Activated CD4-positive, alpha-beta T cell treated with anti-CD3 and anti-CD28 coated beads, Interleukin-2, amount 50 U/mL, for 48 hours (primary cell): ENCODE data around the gene SH2D5.
A peak's percentile ranks its signal among the peaks of the same experiment; 100 is the strongest.
"Not testable (repeated sequence)": the region's sequence is repeated elsewhere in the genome, so short reads cannot be mapped to it uniquely, and the experiment has no call there.

Experiments used
- DNase-seq, 2 experiments: peaks; one replicate each; pipeline ENCODE4 v3.0.0-alpha.2; 2020

SH2D5 gene

DNA sequence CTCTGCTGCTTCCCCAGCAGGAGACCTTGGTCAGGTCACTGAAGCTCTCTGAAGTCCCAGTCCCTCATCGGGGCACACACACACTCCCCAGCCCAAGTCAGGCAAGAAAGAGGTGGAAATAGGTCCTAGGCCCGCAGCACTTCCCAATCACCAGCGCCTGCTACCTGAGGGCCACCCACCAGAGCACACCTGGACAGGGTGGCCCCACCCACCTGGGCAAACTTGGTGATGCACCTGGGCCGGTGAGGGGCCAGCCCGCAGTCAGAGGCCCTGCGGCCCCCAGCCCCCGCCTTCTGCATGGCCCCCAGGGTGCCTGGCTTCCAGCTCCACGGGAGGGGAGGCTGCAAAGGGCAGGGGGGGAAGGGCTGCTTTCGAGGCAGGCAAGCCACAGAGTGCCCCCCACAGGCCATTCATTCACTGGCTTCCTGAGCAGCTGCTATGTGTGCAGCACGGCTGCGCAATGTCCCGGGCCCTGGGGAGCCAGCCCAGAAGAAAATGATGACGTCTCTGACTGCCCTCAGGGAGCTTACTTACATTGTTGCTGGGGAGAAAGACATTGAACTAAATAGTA lies 4.7 kb downstream of the SH2D5 start:
- DNase-seq, result no peak

DNA sequence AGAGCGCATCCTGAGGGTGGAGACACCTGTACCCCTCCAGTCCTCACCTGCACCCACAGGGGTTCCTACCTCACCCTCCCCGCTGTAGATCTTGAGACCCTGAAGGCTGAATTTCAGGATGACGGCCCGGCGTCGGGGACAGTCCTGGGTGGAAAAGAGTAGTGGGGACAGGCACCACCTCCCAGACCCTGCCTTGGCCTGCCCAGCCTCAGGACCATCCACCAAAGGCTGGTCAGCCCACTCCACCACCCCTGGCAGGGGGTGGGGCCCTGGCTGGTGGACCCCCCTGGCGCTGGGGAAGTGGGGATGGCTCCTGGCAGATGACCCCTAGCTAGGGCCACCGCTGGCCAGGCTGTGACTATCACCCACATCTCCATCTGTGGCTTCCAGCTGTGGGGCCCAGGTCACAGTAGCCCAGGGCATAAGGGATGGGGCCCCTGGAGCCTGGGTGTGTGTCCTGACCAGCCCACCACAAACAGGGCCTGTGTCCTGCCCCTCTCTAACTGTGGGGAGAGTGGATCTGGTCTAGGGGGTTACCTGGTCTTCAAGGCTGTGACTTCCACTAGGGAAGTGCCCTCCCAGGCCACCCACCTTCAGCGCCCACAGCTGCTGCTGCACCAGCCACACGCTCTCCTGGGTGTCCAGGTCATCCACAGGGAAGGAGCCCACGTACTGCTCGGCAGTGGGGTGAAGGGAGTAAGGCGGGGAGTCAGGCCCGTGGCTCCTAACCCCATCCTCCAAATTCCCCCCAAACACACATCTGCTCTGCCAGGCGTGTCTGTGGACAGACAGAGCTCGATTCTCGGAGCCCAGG lies 5.4 kb downstream of the SH2D5 start:
- no peak for DNase-seq

DNA sequence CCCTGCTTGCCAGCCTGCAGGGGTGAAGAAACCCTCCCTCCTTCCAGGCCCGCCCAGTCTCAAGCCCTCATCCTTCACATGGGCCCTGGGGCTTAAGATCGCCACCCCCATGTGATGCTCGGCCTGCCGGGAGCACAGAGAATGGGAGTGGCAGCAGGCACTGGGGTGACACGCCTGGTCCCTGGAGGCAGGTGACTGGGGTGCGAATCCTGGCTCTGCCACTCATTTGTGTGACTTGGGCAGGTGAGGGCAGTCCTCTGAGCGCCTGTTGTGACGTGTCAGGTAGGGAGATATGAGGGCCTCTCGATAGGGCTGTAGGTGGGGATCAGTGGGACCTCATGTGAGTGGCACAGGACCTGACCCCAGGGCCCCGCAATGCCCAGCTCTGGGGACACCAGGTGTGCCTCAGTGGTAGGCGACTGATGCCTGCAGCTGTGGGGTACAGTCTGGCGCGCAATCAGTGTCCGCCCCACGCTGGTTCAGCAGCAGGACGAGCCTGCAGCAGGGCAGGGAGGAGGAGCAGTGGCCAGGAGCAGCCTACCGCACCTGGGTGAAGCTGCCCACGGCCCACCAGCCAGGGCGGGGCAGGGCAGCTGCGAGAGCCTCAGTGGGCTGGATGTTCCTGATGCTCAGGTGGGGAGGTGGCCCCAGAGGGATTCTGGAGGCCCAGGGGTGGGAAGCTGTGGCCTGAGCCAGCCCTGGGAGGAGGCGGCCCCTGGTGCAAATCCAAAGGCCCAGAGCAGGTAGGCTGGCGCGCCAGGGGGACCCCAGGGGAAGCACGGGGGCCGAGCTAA lies 6.2 kb downstream of the SH2D5 start:
- no peak for DNase-seq

- no peak for DNase-seq
Measured at GRCh38 chr1:20725189-20726117, 7.0 kb downstream of the SH2D5 start.

GRCh38 chr1:20724364-20725188 lies 7.9 kb downstream of the SH2D5 start:
- no peak for DNase-seq

- no peak for DNase-seq
Measured at GRCh38 chr1:20723537-20724363, 8.8 kb downstream of the SH2D5 start.

DNA sequence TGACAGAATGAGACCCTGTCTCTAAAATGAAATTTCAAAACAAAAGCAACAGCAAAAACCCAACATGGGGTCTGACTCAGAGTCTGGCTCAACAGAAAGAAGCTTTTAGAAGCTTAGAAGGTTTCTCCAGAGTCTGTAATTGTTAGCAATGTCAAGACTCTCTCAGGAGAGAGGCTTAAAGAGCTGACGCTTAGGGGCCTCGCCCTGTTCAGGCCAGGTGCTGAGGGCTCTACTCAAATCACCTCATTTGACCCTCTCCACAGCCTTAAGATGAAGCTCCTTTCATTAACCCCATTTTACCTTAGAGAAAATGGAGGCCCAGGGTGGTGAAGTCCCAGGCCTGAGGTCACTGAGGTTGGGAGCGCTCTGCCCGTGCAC lies 9.4 kb downstream of the SH2D5 start:
- no peak for DNase-seq

DNA sequence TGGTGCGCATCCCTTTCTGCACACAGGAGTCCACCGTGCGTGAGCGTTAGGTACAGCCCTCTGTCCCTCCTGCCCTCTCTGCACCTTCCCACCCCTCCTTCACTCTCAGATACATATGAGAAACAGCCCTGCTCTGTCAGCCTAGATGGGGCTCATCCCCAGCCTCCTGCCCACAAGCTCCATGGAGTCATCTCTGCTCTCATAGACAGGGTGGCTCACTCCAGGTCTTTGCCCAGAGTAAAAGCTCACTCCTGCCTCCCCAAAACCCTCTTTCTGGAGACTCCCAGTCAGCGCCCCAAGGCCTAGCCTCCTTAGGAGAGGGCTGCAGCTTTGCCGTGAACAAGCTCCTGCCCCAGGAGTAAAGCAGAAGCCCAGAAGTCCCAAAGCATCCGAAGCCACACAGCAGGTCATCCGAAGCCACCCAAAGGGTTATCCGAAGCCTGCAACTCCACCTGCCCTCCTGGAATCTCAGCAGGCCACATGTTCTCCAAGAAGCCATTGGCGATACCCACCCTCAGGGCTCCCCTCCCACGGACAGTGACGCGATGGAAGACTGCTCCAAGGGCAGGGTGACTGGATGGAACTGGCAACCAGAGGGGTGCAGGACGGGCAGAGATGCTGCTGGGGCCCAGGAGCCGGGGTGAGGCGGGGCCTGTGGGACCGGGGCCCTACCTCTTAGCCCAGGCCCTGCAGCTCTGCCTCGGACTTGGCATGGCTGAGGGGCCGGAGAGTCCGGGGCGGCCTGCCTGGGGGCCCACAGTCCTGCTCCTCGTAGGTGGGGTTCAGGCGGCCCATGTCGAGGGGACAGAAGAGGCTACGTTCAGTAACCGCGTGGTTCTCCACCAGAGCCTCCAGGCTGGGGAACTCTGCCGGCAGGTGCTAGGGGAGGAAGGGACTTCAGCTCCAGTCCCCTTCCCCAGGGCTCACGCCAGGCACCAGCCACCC lies 11.1 kb downstream of the SH2D5 start:
- DNase-seq, result no peak

- no peak for DNase-seq
Measured at GRCh38 chr1:20720631-20721091, 11.8 kb downstream of the SH2D5 start.

DNA sequence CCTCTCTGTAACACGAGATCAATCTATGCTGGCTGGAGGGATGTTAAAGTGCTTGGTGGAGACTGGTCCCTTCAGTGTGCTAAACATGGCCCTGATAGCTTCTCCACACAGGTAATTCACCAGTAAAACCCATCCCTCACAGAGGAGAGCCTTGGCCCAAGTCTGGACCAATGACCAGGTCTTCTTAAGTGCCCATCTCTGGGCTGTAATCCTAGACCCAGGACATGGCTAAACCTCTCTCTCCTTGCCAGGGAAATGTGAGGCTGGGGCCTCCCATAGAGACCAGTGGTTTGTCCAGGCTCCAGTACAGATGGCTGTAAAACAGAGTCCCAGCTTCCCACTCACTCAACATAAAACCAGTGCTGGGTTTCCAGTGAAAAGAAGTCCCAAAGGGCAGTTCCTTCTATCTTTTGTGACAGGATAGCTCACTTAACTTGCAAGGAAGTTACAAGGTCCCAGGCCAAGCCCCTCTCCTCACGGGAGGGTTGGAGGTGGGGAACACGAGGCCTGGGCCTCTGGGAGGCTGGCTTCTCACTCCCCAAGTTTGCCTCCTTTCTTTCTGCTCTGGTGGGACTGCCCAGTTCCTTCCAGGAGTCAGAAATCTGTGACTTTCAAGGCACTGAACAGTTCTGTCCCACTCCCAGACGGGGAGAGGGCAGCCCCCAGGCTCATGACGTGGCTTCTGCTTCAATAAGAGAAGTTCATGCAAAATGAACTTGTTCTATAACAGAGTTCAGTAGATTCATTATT lies 12.5 kb downstream of the SH2D5 start:
- no peak for DNase-seq

- DNase-seq, result no peak
Measured at GRCh38 chr1:20719261-20719660, 13.2 kb downstream of the SH2D5 start.

GRCh38 chr1:20718343-20718882 lies 14.1 kb downstream of the SH2D5 start:
- DNase-seq, result not testable (repeated sequence)

GRCh38 chr1:20717452-20718342 lies 14.8 kb downstream of the SH2D5 start, which contains the start of gene KIF17:
KIF17 (minus strand) TSS chr1:20718007; CDS start chr1:20717706, 301 bp downstream.
- DNase-seq, result peak; percentile 57 to 64

GRCh38 chr1:20716232-20716631 lies 16.3 kb downstream of the SH2D5 start:
- DNase-seq, result no peak

DNA sequence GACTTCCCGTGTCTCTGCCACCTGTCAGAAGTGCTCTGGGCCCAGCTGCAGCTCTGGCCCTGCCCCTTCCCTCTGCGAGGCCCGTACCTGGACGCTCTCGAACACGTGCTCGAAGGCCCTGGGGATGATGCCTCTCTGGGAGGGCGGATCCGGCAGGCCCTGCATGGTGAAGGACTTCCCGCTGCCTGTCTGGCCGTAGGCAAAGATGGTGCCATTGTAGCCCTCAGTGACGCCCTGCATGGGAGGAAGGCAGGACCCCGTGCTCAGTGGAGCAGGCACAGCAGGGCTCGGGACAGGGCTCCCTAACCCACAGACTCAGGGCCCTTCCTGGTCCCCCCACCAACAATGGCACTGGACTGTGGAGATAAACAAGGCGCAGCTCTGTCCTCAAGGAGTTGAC lies 17.1 kb downstream of the SH2D5 start:
- DNase-seq, result no peak

GRCh38 chr1:20713440-20713839 lies 19.1 kb downstream of the SH2D5 start:
- no peak for DNase-seq

GRCh38 chr1:20712215-20712577 lies 20.3 kb downstream of the SH2D5 start:
- DNase-seq, result no peak
